ENCODE measurements around the gene GPR55. TPM values are rescaled to one million over a fixed set of nuclear protein-coding genes. Genes with fewer than 3 reads are reported as not detected.

GPR55 gene
- total and polyA plus RNA-seq, 10 of the 15 experiments (the other 5 are each of a cell fraction or from before 2014, with no cell fraction given) = 2.1 to 30.1 (median 16.2) TPM

- no peaks in the 10 kb centered on the region for H3K79me2 ChIP-seq (ENCODE audit: control insufficient read depth, insufficient read depth, low read length)
- no peak overlapping the region for H3K27ac ChIP-seq (ENCODE audit: control insufficient read depth, insufficient read depth)
- H3K9me3 ChIP-seq (replicated peaks; ENCODE audit: control insufficient read depth, insufficient read depth, low read length) = peaks cover 1% of the 10 kb centered on the region; the same call in 2 of the 3 replicates
- no peak for DNase-seq (ENCODE audit: low read depth, low spot score)
- CTCF ChIA-PET = interaction anchor here (0.7 to 1.3 kb wide), 2 partner anchors 9 to 37 kb away, joined by 3 read pairs; no protein-coding TSS in a partner anchor
- 68% methylated on average over 7 of the region's 7 CpGs for WGBS (ENCODE audit: insufficient coverage, insufficient replicate concordance, low lambda C conversion rate, missing lambda C conversion rate)
- TF ChIP-seq MLLT1 (IDR thresholded peaks at IDR 0.05) = no peak
- no peak for TF ChIP-seq STAT3 (IDR thresholded peaks at IDR 0.05; ENCODE audit: low read depth, low read length)
- TF ChIP-seq SMARCA5 (IDR thresholded peaks at IDR 0.05) = no peak
- no peak for TF ChIP-seq LARP7 (IDR thresholded peaks at IDR 0.05)
- TF ChIP-seq PML (IDR thresholded peaks at IDR 0.05; ENCODE audit: low read length) = no peak
- TF ChIP-seq MAX (IDR thresholded peaks at IDR 0.05; ENCODE audit: low read depth, low read length) = no peak
- no peak for TF ChIP-seq IRF3 (IDR thresholded peaks at IDR 0.05)
- TF ChIP-seq MXI1 (IDR thresholded peaks at IDR 0.05; ENCODE audit: low read depth, low read length) = no peak
- no peak for TF ChIP-seq HSF1 (IDR thresholded peaks at IDR 0.05; ENCODE audit: low read depth, low read length)
- no peak for TF ChIP-seq RELA (IDR thresholded peaks at IDR 0.05; ENCODE audit: borderline replicate concordance, partially characterized antibody)
- TF ChIP-seq IKZF2 (IDR thresholded peaks at IDR 0.05) = no peak
- TF ChIP-seq TCF3 (IDR thresholded peaks at IDR 0.05; ENCODE audit: borderline replicate concordance, insufficient read depth, low read depth, low read length) = no peak
- no peak for TF ChIP-seq ZNF384 (IDR thresholded peaks at IDR 0.05; ENCODE audit: borderline replicate concordance, low read depth, low read length)
- TF ChIP-seq, protein P1, sequence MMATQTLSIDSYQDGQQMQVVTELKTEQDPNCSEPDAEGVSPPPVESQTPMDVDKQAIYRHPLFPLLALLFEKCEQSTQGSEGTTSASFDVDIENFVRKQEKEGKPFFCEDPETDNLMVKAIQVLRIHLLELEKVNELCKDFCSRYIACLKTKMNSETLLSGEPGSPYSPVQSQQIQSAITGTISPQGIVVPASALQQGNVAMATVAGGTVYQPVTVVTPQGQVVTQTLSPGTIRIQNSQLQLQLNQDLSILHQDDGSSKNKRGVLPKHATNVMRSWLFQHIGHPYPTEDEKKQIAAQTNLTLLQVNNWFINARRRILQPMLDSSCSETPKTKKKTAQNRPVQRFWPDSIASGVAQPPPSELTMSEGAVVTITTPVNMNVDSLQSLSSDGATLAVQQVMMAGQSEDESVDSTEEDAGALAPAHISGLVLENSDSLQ (IDR thresholded peaks at IDR 0.05) = no peak
- TF ChIP-seq E2F4 (IDR thresholded peaks at IDR 0.05; ENCODE audit: low read depth, low read length) = no peak
- TF ChIP-seq SPI1 (IDR thresholded peaks at IDR 0.05; ENCODE audit: borderline replicate concordance, insufficient read depth, low read depth, low read length) = no peak
- no peak for TF ChIP-seq GABPA (IDR thresholded peaks at IDR 0.05; ENCODE audit: low read depth)
- H3K9ac ChIP-seq (ENCODE audit: control insufficient read depth, insufficient read depth, low read length) = no peak overlapping the region
- RAD21 ChIA-PET (ENCODE audit: unreplicated experiment) = interaction anchor here (1.1 to 1.4 kb wide), 2 partner anchors 10 to 17 kb away, joined by 3 to 4 read pairs; no protein-coding TSS in a partner anchor
- in situ Hi-C loops (cut with MboI) (no loop called here), intact Hi-C loops (cut with micrococcal nuclease; ENCODE audit: unreplicated experiment) (no loop called here)
- H3K27me3 ChIP-seq (replicated peaks in 1 of 2; ENCODE audit: control insufficient read depth in 2 of 2, insufficient read depth in 2 of 2, low read length in 1 of 2) = no peaks in the 10 kb centered on the region
- SMC1A ChIA-PET (ENCODE audit: uncharacterized antibody, unreplicated experiment) = interaction anchor here (1.5 kb wide), 1 partner anchor 9 kb away, joined by 4 read pairs; no protein-coding TSS in a partner anchor
- no peaks in the 10 kb centered on the region for H3K36me3 ChIP-seq (ENCODE audit: control insufficient read depth in 2 of 2, insufficient read depth in 2 of 2, low read length in 1 of 2)
- no peak overlapping the region for H2AFZ ChIP-seq (ENCODE audit: control insufficient read depth, low read depth, low read length)
- no peak overlapping the region for H3K4me2 ChIP-seq (ENCODE audit: control insufficient read depth, insufficient read depth)
- no peaks in the 10 kb centered on the region for H4K20me1 ChIP-seq (ENCODE audit: control insufficient read depth, insufficient read depth)
- BruUV-seq (replicated peaks) = no TSS peak
- no peak for FAIRE-seq
- ATAC-seq = no peak
- H3K4me1 ChIP-seq (ENCODE audit: control insufficient read depth, insufficient read depth, low read length) = peaks cover 20% of the 10 kb centered on the region
- H3K4me3 ChIP-seq = no peak overlapping the region
- POLR2A ChIA-PET = no interaction called here
Observed at GRCh38 chr2:230887342-230887741, 37.7 kb downstream of the GPR55 start.
